Measurements from ENCODE around the gene NPLOC4. TPM values are rescaled to one million over a fixed set of nuclear protein-coding genes. Genes with fewer than 3 reads are reported as not detected.
A peak's percentile ranks its signal among the peaks of the same experiment; 100 is the strongest.

The NPLOC4 gene
- polyA plus RNA-seq, 1 of the 3 experiments (the other 2 are of a cell fraction) = 88.6 TPM

GRCh38 chr17:81528651-81529436, 108.1 kb downstream of the NPLOC4 start:
- Histone ChIP-seq H3F3A (replicated peaks; ENCODE audit: insufficient read depth) (peaks cover 15% of the 10 kb centered on the region), H3K27ac (ENCODE audit: low read depth in 2 of 2, low read length in 1 of 2) (no peak overlapping the region), H3K9ac (no peak overlapping the region), H3K4me1 (ENCODE audit: control insufficient read depth in 1 of 2, insufficient read depth in 2 of 2, low read depth in 1 of 2, low read length in 1 of 2) (peaks cover 0 to 11% of the 10 kb centered on the region in 2 experiments; a peak in 1 of 4 replicates), H2AFZ (ENCODE audit: low read depth) (no peak overlapping the region), H3K27me3 (ENCODE audit: insufficient read depth) (no peaks in the 10 kb centered on the region), H3K36me3 (replicated peaks in 1 of 2; ENCODE audit: control insufficient read depth in 1 of 2, insufficient read depth in 2 of 2, low read length in 1 of 2) (no peaks in the 10 kb centered on the region), H3K4me3 (ENCODE audit: low read depth in 2 of 2, low read length in 1 of 2) (no peak overlapping the region), H3K9me3 (no peaks in the 10 kb centered on the region), H3K9me2 (no peaks in the 10 kb centered on the region), H3K79me2 (ENCODE audit: insufficient read depth) (no peaks in the 10 kb centered on the region), H4K20me1 (ENCODE audit: insufficient read depth) (peaks cover under 1% of the 10 kb centered on the region; the same call in 1 of the 2 replicates), H3K4me2 (no peak overlapping the region)
- DNase-seq = peak; percentile 75
- no peak for TF ChIP-seq RFX5 (IDR thresholded peaks at IDR 0.05; ENCODE audit: low read length)
- TF ChIP-seq TAF1 (IDR thresholded peaks at IDR 0.05; ENCODE audit: borderline replicate concordance, low read depth, low read length) = no peak
- TF ChIP-seq FOXJ3 (CRISPR knock-in tag; IDR thresholded peaks at IDR 0.05) = no peak
- TF ChIP-seq FOSL2 (IDR thresholded peaks at IDR 0.05; ENCODE audit: borderline replicate concordance, low read depth) = no peak
- no peak for TF ChIP-seq RXRA (IDR thresholded peaks at IDR 0.05; ENCODE audit: borderline replicate concordance, low read depth)
- no peak for TF ChIP-seq POLR2AphosphoS5 (IDR thresholded peaks at IDR 0.05; ENCODE audit: low read depth, low read length)
- TF ChIP-seq GATA2 (CRISPR knock-in tag; IDR thresholded peaks at IDR 0.05) = no peak
- TF ChIP-seq MXI1 (IDR thresholded peaks at IDR 0.05; ENCODE audit: low read depth, low read length) = no peak
- TF ChIP-seq EZH2phosphoT487 (IDR thresholded peaks at IDR 0.05; ENCODE audit: borderline replicate concordance, low read depth) = no peak
- no peak for TF ChIP-seq NRF1 (IDR thresholded peaks at IDR 0.05; ENCODE audit: low read depth, low read length)
- TF ChIP-seq GABPA (IDR thresholded peaks at IDR 0.05; ENCODE audit: low read depth) = no peak
- TF ChIP-seq, protein P1, sequence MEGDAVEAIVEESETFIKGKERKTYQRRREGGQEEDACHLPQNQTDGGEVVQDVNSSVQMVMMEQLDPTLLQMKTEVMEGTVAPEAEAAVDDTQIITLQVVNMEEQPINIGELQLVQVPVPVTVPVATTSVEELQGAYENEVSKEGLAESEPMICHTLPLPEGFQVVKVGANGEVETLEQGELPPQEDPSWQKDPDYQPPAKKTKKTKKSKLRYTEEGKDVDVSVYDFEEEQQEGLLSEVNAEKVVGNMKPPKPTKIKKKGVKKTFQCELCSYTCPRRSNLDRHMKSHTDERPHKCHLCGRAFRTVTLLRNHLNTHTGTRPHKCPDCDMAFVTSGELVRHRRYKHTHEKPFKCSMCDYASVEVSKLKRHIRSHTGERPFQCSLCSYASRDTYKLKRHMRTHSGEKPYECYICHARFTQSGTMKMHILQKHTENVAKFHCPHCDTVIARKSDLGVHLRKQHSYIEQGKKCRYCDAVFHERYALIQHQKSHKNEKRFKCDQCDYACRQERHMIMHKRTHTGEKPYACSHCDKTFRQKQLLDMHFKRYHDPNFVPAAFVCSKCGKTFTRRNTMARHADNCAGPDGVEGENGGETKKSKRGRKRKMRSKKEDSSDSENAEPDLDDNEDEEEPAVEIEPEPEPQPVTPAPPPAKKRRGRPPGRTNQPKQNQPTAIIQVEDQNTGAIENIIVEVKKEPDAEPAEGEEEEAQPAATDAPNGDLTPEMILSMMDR (IDR thresholded peaks at IDR 0.05) = no peak
- POLR2A ChIA-PET = interaction anchor here (1.0 to 1.7 kb wide), 3 partner anchors 11 to 17 kb away, joined by 3 to 4 read pairs (median 3); no protein-coding TSS in a partner anchor
- 27% methylated on average over 31 of the region's 62 CpGs for WGBS (ENCODE audit: low lambda C conversion rate)
- CTCF ChIA-PET = interaction anchor here (0.9 to 1.7 kb wide), 4 partner anchors 9 to 276 kb away, joined by 3 to 5 read pairs (median 3); no protein-coding TSS in a partner anchor

- DNase-seq = no peak
- Histone ChIP-seq H3K27ac (ENCODE audit: low read depth in 2 of 2, low read length in 1 of 2) (no peak overlapping the region), H3K27me3 (ENCODE audit: insufficient read depth) (no peaks in the 10 kb centered on the region), H3K36me3 (replicated peaks in 1 of 2; ENCODE audit: control insufficient read depth in 1 of 2, insufficient read depth in 2 of 2, low read length in 1 of 2) (no peaks in the 10 kb centered on the region), H3K4me3 (ENCODE audit: low read depth in 2 of 2, low read length in 1 of 2) (no peak overlapping the region), H3K9me3 (no peaks in the 10 kb centered on the region), H3K9ac (no peak overlapping the region), H4K20me1 (ENCODE audit: insufficient read depth) (peaks cover 5% of the 10 kb centered on the region; the same call in 1 of the 2 replicates), H3K4me2 (no peak overlapping the region), H3K79me2 (ENCODE audit: insufficient read depth) (no peaks in the 10 kb centered on the region), H3F3A (replicated peaks; ENCODE audit: insufficient read depth) (peaks cover 9% of the 10 kb centered on the region), H3K4me1 (ENCODE audit: control insufficient read depth in 1 of 2, insufficient read depth in 2 of 2, low read depth in 1 of 2, low read length in 1 of 2) (peaks cover 0 to 12% of the 10 kb centered on the region in 2 experiments; a peak in 1 of 4 replicates), H2AFZ (ENCODE audit: low read depth) (no peak overlapping the region), H3K9me2 (no peaks in the 10 kb centered on the region)
- CTCF ChIA-PET = interaction anchor here (1.2 to 1.7 kb wide), 2 partner anchors 9 to 19 kb away, joined by 3 read pairs; no protein-coding TSS in a partner anchor
- 67% methylated on average over 5 of the region's 20 CpGs for WGBS (ENCODE audit: low lambda C conversion rate)
- POLR2A ChIA-PET = interaction anchor here (1.3 to 1.7 kb wide), 2 partner anchors 10 to 16 kb away, joined by 3 to 4 read pairs; no protein-coding TSS in a partner anchor
- TF ChIP-seq, protein P2, sequence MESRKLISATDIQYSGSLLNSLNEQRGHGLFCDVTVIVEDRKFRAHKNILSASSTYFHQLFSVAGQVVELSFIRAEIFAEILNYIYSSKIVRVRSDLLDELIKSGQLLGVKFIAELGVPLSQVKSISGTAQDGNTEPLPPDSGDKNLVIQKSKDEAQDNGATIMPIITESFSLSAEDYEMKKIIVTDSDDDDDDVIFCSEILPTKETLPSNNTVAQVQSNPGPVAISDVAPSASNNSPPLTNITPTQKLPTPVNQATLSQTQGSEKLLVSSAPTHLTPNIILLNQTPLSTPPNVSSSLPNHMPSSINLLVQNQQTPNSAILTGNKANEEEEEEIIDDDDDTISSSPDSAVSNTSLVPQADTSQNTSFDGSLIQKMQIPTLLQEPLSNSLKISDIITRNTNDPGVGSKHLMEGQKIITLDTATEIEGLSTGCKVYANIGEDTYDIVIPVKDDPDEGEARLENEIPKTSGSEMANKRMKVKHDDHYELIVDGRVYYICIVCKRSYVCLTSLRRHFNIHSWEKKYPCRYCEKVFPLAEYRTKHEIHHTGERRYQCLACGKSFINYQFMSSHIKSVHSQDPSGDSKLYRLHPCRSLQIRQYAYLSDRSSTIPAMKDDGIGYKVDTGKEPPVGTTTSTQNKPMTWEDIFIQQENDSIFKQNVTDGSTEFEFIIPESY (IDR thresholded peaks at IDR 0.05; ENCODE audit: borderline replicate concordance, low read depth) = no peak
- TF ChIP-seq USF2 (IDR thresholded peaks at IDR 0.05; ENCODE audit: borderline replicate concordance, low read depth, low read length) (no peak), USF1 (IDR thresholded peaks at IDR 0.05; ENCODE audit: borderline replicate concordance, low read depth) (no peak), FOXJ3 (CRISPR knock-in tag; IDR thresholded peaks at IDR 0.05) (no peak), GATA2 (CRISPR knock-in tag; IDR thresholded peaks at IDR 0.05) (no peak), EZH2phosphoT487 (IDR thresholded peaks at IDR 0.05; ENCODE audit: borderline replicate concordance, low read depth) (no peak), ELF1 (IDR thresholded peaks at IDR 0.05) (no peak), NRF1 (IDR thresholded peaks at IDR 0.05; ENCODE audit: low read depth, low read length) (no peak), EP300 (IDR thresholded peaks at IDR 0.05; ENCODE audit: borderline replicate concordance in 1 of 2, low read depth in 1 of 2, low read length in 1 of 2) (no peak)
- TF ChIP-seq, protein P3, sequence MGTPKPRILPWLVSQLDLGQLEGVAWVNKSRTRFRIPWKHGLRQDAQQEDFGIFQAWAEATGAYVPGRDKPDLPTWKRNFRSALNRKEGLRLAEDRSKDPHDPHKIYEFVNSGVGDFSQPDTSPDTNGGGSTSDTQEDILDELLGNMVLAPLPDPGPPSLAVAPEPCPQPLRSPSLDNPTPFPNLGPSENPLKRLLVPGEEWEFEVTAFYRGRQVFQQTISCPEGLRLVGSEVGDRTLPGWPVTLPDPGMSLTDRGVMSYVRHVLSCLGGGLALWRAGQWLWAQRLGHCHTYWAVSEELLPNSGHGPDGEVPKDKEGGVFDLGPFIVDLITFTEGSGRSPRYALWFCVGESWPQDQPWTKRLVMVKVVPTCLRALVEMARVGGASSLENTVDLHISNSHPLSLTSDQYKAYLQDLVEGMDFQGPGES (IDR thresholded peaks at IDR 0.05; ENCODE audit: low read depth, low read length) = no peak
These were observed 108.6 kb downstream of the NPLOC4 start for GRCh38 chr17:81528384-81528650.

Data from SK-N-SH (cell line).